H9 (cell line): ENCODE data around the gene COL4A2. TPM values are rescaled to one million over a fixed set of nuclear protein-coding genes. Genes with fewer than 3 reads are reported as not detected.

Experiments
- DNase-seq: peaks from one replicate; pipeline ENCODE4 v3.0.0-alpha.2; 2017
- H2AFZ ChIP-seq: one replicate; pipeline ENCODE4 v1.6.1; 2013; ENCODE audit warnings: mild to moderate bottlenecking, low read length, control low read depth, moderate library complexity
- H2AK5ac ChIP-seq: 2 replicates; pipeline ENCODE4 v1.6.1; 2013; ENCODE audit warnings: low read length, control low read depth, mixed read lengths; ENCODE audit not compliant: insufficient read length
- H2BK120ac ChIP-seq: one replicate; pipeline ENCODE4 v1.6.1; 2013; ENCODE audit warnings: low read depth, mild to moderate bottlenecking, low read length, control low read depth, inconsistent platforms; ENCODE audit not compliant: poor library complexity, severe bottlenecking
- H2BK12ac ChIP-seq: 2 replicates; pipeline ENCODE4 v1.6.1; 2013; ENCODE audit warnings: low read length, control low read depth, mixed read lengths, low read depth; ENCODE audit not compliant: insufficient read length
- H2BK15ac ChIP-seq: 2 replicates; pipeline ENCODE4 v1.6.1; 2013; ENCODE audit warnings: low read depth, low read length, control low read depth
- H2BK20ac ChIP-seq: one replicate; pipeline ENCODE4 v1.6.1; 2013; ENCODE audit warnings: low read depth, mild to moderate bottlenecking, low read length, control low read depth, inconsistent platforms; ENCODE audit not compliant: poor library complexity, severe bottlenecking
- H2BK5ac ChIP-seq: 2 replicates; pipeline ENCODE4 v1.6.1; 2013; ENCODE audit warnings: low read length, control low read depth, mixed read lengths; ENCODE audit not compliant: insufficient read length
- H3K14ac ChIP-seq: 2 replicates; pipeline ENCODE4 v1.6.1; 2013; ENCODE audit warnings: low read length, control low read depth; ENCODE audit not compliant: insufficient read depth
- H3K18ac ChIP-seq: 2 replicates; pipeline ENCODE4 v1.6.1; 2013; ENCODE audit warnings: low read depth, mild to moderate bottlenecking, mixed read lengths, low read length, control low read depth; ENCODE audit not compliant: insufficient read length
- H3K23ac ChIP-seq: 2 replicates; pipeline ENCODE4 v1.6.1; 2013; ENCODE audit warnings: low read length, control low read depth, mixed read lengths, low read depth; ENCODE audit not compliant: insufficient read length
- H3K23me2 ChIP-seq: 2 replicates; pipeline ENCODE4 v1.6.1; 2013; ENCODE audit warnings: low read depth, mild to moderate bottlenecking, mixed read lengths, low read length, control low read depth; ENCODE audit not compliant: insufficient read length, poor library complexity, severe bottlenecking
- H3K27ac ChIP-seq: 2 replicates; pipeline ENCODE4 v1.5.1; 2013; ENCODE audit warnings: low read length, control low read depth, mixed read lengths, low read depth; ENCODE audit not compliant: insufficient read length
- H3K27me3 ChIP-seq: 2 replicates; pipeline ENCODE4 v1.6.1; 2013; ENCODE audit warnings: low read length, control low read depth, inconsistent platforms; ENCODE audit not compliant: insufficient read depth
- H3K4ac ChIP-seq: 2 replicates; pipeline ENCODE4 v1.6.1; 2013; ENCODE audit warnings: low read depth, mild to moderate bottlenecking, control low read depth, inconsistent platforms, low read length, moderate library complexity
- H3K4me1 ChIP-seq: 2 replicates; pipeline ENCODE4 v1.6.1; 2013; ENCODE audit warnings: low read length, control low read depth, inconsistent platforms; ENCODE audit not compliant: insufficient read depth
- H3K4me2 ChIP-seq: 2 replicates; pipeline ENCODE4 v1.6.1; 2013; ENCODE audit warnings: low read length, control low read depth, mixed read lengths; ENCODE audit not compliant: insufficient read length, insufficient read depth
- H3K56ac ChIP-seq: 2 replicates; pipeline ENCODE4 v1.6.1; 2013; ENCODE audit warnings: low read depth, mild to moderate bottlenecking, mixed read lengths, low read length, control low read depth; ENCODE audit not compliant: insufficient read length
- H3K79me1 ChIP-seq: 2 replicates; pipeline ENCODE4 v1.6.1; 2013; ENCODE audit warnings: low read depth, mild to moderate bottlenecking, moderate library complexity, low read length, control low read depth, inconsistent platforms; ENCODE audit not compliant: insufficient read depth, poor library complexity, severe bottlenecking
- H3K79me2 ChIP-seq: 2 replicates; pipeline ENCODE4 v1.6.1; 2013; ENCODE audit warnings: low read length, control low read depth, inconsistent platforms; ENCODE audit not compliant: insufficient read depth
- H3K9ac ChIP-seq: 2 replicates; pipeline ENCODE4 v1.6.1; 2013; ENCODE audit warnings: low read length, control low read depth, mixed read lengths; ENCODE audit not compliant: insufficient read length; ENCODE audit errors: extremely low read depth
- H3K9me3 ChIP-seq: one replicate; pipeline ENCODE4 v1.6.1; 2013; ENCODE audit warnings: low read depth, low read length, inconsistent platforms; ENCODE audit not compliant: control insufficient read depth
- H3T11ph ChIP-seq: one replicate; pipeline ENCODE4 v1.6.1; 2013; ENCODE audit warnings: mild to moderate bottlenecking, low read length, control low read depth, inconsistent platforms
- H4K20me1 ChIP-seq: one replicate; pipeline ENCODE4 v1.6.1; 2013; ENCODE audit not compliant: control insufficient read depth, insufficient read length, insufficient read depth
- H4K5ac ChIP-seq: 2 replicates; pipeline ENCODE4 v1.6.1; 2013; ENCODE audit warnings: low read depth, mild to moderate bottlenecking, mixed read lengths, low read length, control low read depth; ENCODE audit not compliant: insufficient read length
- H4K8ac ChIP-seq: replicated peaks from 2 replicates; pipeline ENCODE4 v1.6.1; 2013; ENCODE audit warnings: low read length, control low read depth, mixed read lengths, low read depth; ENCODE audit not compliant: insufficient read length
- H4K91ac ChIP-seq: 2 replicates; pipeline ENCODE4 v1.6.1; 2013; ENCODE audit warnings: low read depth, mild to moderate bottlenecking, moderate library complexity, mixed read lengths, low read length, control low read depth; ENCODE audit not compliant: insufficient read length
- H3K27ac Mint-ChIP-seq, 3 experiments: 2 replicates in 2 of 3; 3 replicates in 1 of 3; pipeline ENCODE4 v1.8.0; 2020 to 2021; ENCODE audit warnings: mixed read lengths in 3 of 3, mild to moderate bottlenecking in 1 of 3, moderate library complexity in 1 of 3
- H3K27me3 Mint-ChIP-seq: 2 replicates; pipeline ENCODE4 v1.8.0; 2021; ENCODE audit warnings: low read depth, mild to moderate bottlenecking, moderate library complexity, mixed read lengths
- H3K36me3 Mint-ChIP-seq, 3 experiments: 2 replicates in 2 of 3; 3 replicates in 1 of 3; pipeline ENCODE4 v1.8.0; 2020 to 2021; ENCODE audit warnings: low read depth in 3 of 3, mixed read lengths in 3 of 3; ENCODE audit not compliant: insufficient read depth in 1 of 3
- H3K4me1 Mint-ChIP-seq, 2 experiments: 2 replicates each; pipeline ENCODE4 v1.8.0; 2020; ENCODE audit warnings: mixed read lengths in 2 of 2
- H3K4me3 Mint-ChIP-seq, 2 experiments: 2 replicates in 1 of 2; 3 replicates in 1 of 2; pipeline ENCODE4 v1.8.0; 2020 to 2021; ENCODE audit warnings: mild to moderate bottlenecking in 2 of 2, mixed read lengths in 2 of 2, moderate library complexity in 1 of 2
- H3K9me3 Mint-ChIP-seq, 2 experiments: 2 replicates in 1 of 2; 3 replicates in 1 of 2; pipeline ENCODE4 v1.8.0; 2020; ENCODE audit warnings: mild to moderate bottlenecking in 2 of 2, mixed read lengths in 2 of 2, moderate library complexity in 1 of 2
- WGBS: extraction: QIAGEN DNeasy Blood & Tissue Kit; methylation state at CpG from one replicate; pipeline ENCODE4 v1.1.7; 2013; ENCODE audit warnings: missing lambda C conversion rate, low lambda C conversion rate, mixed read lengths; ENCODE audit not compliant: insufficient read length; ENCODE audit errors: extremely low coverage; 5-methylcytosine and 5-hydroxymethylcytosine counted together
- total RNA-seq: library from RNA; stranded (reverse); gene quantifications from 2 replicates; pipeline ENCODE4 v1.2.1, GENCODE V29; 2021
- TF ChIP-seq, protein P1 (sequence below): fragments of 200-600 bp; sonication (generic); conservative IDR thresholded peaks from 3 replicates; pipeline ENCODE4 v1.8.0; 2021; ENCODE audit warnings: antibody characterized with exemption, mild to moderate bottlenecking

Gene COL4A2
- total RNA-seq, 1 experiment from 2014 or later: 76.5 TPM

DNA sequence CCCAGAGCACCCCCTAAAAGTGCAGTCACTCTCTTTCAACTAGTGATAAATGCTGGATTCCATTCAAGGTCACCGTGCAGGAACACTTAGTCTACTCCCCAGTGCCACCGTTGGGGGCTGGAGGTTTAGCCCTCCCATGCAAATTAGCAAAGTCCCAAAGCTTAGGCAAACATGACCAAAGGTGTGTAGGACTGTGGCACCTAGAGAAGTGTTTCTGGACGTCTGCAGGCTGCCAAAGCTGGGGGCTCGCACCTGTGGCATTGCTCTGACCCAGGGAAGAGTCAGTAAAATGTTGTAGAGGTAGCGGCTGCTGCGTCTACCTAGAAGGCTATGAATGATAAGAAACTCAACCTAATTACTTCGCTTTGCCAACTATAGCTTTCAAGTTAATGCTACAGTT lies 14.0 kb upstream of the COL4A2 start:
- Histone ChIP-seq H4K91ac (no peak overlapping the region), H3K9me3 (no peaks in the 10 kb centered on the region), H2BK15ac (no peak overlapping the region), H2AFZ (no peak overlapping the region), H3K9ac (no peak overlapping the region), H2BK120ac (no peak overlapping the region), H2BK20ac (no peak overlapping the region), H3K14ac (no peak overlapping the region), H2BK12ac (no peak overlapping the region), H3K27me3 (no peaks in the 10 kb centered on the region), H4K5ac (no peak overlapping the region), H3K23ac (no peak overlapping the region), H4K8ac (no peak overlapping the region), H3K27ac (no peak overlapping the region), H3K4ac (no peak overlapping the region), H3T11ph (no peak overlapping the region), H3K4me2 (no peak overlapping the region), H3K23me2 (no peaks in the 10 kb centered on the region), H2BK5ac (no peak overlapping the region), H3K4me1 (no peaks in the 10 kb centered on the region), H3K79me2 (no peaks in the 10 kb centered on the region; the same call in 1 of the 2 replicates), H3K79me1 (no peaks in the 10 kb centered on the region), H3K56ac (no peak overlapping the region), H3K18ac (no peak overlapping the region), H4K20me1 (no peaks in the 10 kb centered on the region), H2AK5ac (no peak overlapping the region)
- no peaks in the 10 kb centered on the region; the same call in 1 of the 2 replicates for H3K27me3 Mint-ChIP-seq
- H3K27ac Mint-ChIP-seq: peak overlapping the region in 1 of 3 experiments; percentile 83; a peak in 1 of 7 replicates
- H3K4me3 Mint-ChIP-seq: no peak overlapping the region
- WGBS: no CpG with 5 or more reads among the region's 7 CpGs
- DNase-seq: no peak
- TF ChIP-seq, protein P1, sequence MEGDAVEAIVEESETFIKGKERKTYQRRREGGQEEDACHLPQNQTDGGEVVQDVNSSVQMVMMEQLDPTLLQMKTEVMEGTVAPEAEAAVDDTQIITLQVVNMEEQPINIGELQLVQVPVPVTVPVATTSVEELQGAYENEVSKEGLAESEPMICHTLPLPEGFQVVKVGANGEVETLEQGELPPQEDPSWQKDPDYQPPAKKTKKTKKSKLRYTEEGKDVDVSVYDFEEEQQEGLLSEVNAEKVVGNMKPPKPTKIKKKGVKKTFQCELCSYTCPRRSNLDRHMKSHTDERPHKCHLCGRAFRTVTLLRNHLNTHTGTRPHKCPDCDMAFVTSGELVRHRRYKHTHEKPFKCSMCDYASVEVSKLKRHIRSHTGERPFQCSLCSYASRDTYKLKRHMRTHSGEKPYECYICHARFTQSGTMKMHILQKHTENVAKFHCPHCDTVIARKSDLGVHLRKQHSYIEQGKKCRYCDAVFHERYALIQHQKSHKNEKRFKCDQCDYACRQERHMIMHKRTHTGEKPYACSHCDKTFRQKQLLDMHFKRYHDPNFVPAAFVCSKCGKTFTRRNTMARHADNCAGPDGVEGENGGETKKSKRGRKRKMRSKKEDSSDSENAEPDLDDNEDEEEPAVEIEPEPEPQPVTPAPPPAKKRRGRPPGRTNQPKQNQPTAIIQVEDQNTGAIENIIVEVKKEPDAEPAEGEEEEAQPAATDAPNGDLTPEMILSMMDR: no peak
- H3K4me1 Mint-ChIP-seq: peaks cover 3 to 5% of the 10 kb centered on the region in 2 experiments; a peak in 2 of 4 replicates
- H3K9me3 Mint-ChIP-seq: no peaks in the 10 kb centered on the region
- no peaks in the 10 kb centered on the region; a peak in 4 of 7 replicates for H3K36me3 Mint-ChIP-seq
